Stimulated activated CD4-positive, alpha-beta T cell treated with anti-CD3 and anti-CD28 coated beads, Interleukin-4, amount 100 ng/mL, for 1 hour (primary cell): ENCODE results near the gene WNK2.
A peak's percentile ranks its signal among the peaks of the same experiment; 100 is the strongest.
"Not testable (repeated sequence)": the region's sequence is repeated elsewhere in the genome, so short reads cannot be mapped to it uniquely, and the experiment has no call there.

ENCODE experiments used
- DNase-seq: peaks from one replicate; pipeline ENCODE4 v3.0.0-alpha.2; 2020

WNK2 gene

DNA sequence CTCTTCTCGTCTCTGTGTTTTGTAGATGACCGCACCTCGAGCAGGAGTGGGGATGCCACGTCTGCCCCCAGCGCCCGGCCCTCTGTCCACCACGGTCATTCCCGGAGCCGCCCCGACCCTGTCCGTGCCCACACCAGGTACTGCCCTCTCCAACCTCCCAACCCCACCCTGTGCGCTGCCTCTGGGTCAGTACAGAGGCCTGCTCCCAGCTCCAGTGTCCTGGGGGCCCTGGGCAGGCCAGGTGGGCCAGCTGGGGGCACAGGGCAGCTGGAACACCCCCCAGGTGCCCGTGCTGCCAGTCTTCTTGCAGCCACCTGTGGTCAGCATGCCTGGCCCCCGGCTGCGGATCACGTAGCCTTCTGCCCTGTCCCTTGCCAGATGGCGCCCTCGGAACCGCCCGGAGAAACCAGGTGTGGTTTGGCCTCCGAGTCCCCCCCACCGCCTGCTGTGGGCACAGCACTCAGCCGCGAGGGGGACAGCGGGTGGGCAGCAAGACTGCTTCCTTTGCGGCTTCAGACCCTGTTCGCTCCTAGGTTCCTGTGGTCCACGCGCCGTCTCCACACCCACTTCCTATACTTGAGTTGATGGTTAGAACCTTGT lies 133.7 kb downstream of the WNK2 start:
- DNase-seq: no peak

DNA sequence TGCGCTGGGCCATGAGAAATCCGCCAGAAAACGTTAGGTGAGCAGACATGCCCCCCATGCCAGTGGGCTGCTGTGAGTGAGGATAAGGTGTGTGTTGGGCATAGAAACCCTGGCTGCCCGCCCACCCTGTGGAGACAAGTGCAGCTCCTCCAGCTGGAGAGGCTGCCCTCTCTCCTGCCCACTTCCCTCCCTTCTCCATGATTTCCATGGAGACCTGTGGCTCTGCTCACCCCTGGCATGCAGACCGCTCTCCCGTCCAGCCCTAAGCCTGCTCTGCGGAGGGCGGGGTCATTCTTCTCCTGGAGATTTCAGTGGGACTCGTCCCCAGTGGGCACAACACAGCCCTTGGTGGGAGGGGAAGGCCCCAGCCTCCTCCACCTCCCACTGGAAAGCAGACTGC lies 134.5 kb downstream of the WNK2 start:
- DNase-seq: no peak

DNA sequence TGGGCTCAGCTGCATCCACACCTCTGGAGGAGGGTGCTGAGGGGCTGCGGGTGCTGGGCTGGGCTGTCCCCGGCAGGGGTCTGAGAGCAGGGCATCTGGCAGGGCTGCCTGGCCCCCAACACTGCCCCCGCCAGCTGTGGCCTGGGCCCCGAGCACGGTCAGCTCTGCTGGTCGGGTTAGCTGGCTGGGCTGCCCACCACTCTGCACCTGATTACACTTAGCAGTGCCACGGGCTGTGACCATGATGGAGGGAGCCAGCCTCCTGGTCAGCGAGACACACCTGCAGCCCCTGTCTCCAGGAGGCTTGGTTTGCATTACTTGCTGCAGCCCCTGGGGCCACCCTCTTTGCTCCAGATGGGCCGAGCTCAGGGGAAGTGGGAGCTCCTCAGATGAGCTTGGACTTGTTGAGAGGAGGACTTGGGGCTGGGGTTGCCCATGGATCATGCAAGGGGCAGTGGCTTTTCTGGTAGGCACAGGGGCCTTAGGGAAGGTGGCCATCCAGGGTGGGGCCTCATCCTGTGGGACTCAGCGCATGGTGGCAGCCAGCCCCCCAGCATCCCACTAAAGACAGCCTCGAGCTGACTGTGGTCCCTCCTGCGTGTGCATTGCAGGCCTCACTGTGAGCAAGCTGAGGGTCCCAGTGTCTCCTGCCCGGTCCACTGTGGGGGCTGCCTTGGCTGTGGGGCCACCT lies 135.5 kb downstream of the WNK2 start:
- DNase-seq: no peak

DNA sequence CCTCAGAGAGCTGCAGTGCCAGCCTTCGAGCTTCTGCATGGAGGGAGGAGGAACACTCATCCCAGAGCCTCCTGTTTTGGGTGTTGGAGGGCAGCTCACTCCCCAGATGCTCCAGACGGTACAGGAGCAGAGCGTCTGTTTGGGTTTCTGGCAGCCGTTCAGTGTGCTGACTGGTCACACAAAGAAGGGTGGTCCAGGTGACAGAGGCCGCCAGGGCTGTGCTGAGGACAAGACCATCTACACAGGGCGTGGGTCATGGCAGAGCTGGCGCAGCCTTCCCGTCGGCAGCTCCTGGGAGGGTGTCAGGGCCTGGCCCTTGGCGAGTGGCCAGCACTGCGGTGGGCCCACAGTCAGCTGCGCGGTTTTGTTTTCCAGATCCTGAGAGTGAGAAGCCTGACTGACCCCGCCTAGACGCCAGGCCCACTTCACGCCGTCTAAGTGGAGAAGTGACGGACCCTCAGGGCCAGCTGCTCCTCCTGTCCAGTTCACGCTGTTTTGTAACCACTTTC lies 136.1 kb downstream of the WNK2 start:
- no peak for DNase-seq

DNA sequence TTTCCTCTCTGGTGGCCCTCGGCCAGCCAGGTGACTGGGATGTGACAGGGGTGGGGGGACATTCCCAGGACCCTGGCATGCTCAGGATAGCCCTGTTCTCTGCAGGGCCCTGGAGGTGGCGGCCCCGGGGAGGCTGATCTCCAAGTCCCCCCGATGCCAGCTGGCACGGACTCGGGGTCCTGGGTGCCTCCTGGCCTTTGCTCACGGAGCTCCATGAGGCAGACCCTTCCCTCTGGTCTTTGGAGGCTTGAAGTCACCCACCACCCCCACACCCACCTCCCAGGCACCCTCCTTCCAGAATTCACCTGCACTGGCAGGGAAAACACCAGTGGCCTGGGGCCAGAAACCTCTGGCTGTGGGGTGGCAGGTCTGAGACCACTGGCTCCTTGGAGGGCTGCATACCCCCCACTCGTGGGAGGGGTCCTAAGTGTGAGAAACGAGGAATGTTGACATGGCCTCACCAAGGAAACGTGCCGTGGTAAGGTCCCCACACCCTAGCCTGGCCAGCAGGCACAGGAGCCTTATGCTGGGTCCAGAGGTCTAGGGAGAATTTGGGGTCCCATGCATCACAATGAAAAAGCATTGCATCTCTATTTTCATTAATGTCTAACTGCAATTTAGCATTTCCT lies 136.8 kb downstream of the WNK2 start:
- no peak for DNase-seq

DNA sequence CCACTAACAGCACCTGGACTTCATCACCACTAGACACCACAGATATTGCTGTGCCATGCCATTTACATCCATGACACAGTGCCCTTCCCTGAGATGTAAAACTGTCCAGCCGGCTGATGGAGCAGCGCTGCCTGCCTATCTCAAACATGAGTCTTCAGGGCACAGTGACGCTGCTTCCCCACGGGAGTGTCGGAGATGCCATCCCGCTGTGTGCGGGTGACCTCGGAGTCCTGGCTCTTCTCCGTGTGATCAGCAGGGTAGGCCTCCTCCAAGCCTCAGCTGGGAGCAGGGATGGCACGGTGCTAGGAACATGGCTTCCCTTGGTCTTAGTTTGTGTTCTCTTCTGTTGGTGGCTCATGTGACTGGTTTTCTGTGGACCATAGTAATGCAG lies 137.3 kb downstream of the WNK2 start:
- no peak for DNase-seq

DNA sequence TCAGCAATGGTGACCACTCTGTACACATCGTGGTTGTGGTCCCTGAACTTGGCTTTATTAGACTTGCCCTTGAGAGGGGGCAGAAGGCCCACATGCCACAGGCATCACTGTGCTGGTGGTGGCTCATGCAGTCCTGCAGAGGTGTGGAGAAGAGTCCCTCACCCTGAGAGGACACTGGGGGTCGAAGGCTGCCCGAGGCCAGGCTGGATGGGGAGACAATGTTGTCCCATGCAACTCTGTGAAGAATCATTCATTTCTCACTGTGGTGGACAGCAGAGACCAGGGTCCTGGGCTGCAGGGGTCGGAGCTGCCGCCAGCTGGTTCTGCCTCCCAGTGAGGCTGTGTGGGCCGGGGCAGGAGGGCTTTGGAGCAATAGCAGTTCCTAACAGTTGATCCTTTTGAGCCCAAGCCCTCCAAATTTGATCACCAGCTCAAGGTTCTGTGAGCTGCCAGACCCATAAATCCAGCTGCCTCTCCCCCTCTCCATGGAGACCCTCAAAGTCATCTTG lies 139.6 kb downstream of the WNK2 start:
- not testable (repeated sequence) for DNase-seq

DNA sequence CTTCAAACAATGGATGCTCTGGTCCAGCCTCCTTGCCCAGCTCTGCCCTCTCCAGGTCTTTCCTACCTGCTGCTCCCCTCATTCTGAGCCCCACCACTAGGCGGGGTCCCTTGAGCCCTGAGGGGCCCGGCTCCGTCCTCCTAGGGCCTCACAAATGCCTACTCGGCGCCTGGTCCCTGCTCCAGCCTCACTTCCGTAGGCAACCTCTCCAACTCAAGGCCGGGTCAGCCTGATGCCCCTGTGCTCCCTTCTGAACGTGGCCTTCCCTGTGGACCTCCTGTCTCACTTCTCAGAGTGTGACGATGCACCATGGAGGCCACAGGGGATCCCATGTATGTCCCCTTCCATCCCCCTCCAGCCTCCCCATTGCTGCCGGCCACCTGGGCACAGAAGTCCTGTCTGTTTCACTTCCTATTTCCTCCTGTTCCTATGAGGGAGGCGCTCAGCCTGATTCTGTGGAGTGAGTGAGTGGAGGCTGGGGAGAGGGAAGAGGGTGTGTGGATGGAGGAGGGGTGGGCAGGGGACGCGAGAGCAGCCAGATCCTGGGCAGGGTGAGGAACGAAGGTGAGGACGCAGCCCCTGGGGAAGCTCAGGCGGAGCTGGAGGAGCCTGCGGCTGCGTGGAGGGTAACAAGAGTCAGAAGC lies 140.4 kb downstream of the WNK2 start:
- DNase-seq: no peak

DNA sequence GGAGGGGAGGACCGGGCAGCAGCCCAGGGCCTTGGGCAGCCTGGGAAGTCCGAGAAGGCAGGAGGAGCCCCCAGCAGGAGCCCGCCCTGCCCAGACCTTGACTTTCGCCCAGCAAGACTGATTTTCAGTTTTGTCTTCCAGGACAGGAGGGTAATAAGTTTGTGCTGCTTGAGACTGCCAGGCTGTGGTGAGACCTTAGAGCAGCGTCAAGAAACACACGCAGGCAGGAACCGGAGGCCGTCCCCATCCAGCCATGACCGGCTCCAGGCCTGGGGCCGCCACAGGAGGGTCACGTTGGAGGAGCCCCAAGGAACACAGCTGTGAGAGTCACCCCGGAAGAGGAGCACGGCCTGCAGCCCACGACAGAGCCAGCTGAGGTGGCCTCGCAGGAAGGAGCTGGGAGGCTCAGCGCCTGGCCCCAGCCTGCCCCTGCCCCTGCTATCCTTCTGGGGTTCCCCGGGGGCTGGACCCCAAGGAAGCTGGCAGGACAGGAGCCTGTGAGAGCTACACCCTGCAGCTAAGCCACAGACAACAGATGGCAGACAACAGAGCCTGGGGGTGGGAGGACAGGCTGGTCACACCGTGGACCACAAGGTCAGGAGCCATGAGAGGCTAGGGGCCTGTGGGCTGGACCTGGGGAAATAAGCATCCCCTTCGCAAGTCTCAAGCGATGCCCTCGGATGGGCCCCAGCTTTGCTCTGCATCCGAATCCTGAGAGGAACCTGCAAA lies 141.5 kb downstream of the WNK2 start:
- DNase-seq: no peak

DNA sequence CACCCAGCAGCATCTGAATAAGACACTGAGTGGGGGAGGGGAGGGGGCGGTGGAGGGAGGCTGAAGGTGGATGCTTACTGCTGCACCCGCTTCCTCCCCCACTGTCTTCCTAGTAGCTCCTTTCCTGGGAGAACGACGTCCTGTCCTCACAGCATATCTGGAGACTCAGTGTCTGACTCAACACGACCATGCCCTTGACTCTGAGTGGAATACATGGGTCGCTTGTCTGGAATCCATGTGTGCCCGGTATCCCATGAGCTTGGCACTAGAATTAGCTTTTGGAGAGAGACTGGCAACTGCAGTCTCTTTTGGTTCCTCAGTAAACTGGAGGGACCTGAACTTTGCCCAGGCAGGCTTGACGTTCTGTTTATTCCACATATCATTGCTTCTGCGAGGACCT lies 142.1 kb downstream of the WNK2 start:
- DNase-seq: no peak

DNA sequence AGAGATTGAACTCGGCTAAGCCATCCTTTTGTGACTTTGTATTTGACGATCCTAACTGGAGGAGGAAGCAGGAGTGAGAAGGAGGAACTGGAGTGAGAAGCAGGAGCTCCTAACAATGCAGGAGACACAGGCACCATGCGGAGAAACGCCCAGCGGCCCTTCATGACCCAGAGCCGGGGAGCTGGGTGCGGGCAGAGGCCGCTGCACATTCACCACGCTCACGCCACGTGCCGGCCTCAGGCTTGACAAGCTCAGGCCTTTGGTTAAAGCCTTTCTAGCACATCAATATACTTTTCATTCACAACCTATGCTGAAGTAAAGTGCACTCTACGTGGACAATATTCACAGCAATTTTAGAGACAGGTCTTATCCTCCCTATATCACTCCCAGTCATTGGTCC lies 142.7 kb downstream of the WNK2 start:
- DNase-seq: no peak

DNA sequence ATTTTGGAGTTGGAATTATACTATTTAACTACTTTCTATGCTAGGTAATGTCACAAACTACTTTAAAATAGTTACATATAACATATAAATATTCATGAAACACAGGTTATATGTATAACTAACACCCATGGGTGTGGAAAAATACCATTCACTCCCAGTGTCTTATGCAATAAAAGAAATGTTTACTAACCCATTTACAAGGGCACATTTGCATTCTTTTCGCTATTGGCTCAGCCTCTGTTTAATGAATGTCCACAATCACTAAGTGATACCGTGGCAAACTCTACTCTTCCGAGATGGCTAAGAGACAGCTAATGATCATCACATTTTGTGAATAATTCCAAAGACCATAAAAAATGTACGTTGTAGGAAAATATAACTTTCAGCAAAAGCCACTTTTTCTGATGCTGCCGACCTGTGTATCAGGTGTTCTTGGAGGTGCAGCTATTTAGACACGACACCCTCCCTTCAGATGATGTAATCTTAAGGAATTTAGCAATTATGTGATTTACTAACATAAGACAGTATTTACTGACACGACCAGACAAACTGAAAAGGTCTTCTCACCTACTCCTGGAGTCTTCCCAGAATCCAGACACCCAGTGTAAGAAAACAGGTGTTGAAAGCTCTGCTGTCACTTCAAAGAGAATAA lies 145.8 kb downstream of the WNK2 start:
- no peak for DNase-seq

DNA sequence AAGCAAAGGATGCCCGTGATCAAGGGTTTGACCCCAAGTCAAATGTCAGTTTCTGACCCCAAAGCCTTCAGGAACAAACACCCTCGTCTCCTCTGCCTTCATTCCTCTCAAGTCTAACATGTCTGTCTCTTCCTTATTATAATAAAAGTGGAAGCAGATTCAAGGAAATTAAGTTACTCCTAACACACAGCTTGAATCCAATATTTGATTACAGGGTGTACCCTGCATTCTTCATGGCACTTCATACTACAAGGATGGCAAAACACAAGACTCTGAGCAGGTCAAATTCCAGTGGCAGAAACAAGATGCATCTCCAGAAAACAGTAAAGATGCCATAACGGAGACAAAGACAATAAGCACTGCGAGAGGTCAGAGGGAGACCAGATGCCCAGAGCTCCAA lies 148.4 kb downstream of the WNK2 start:
- no peak for DNase-seq

DNA sequence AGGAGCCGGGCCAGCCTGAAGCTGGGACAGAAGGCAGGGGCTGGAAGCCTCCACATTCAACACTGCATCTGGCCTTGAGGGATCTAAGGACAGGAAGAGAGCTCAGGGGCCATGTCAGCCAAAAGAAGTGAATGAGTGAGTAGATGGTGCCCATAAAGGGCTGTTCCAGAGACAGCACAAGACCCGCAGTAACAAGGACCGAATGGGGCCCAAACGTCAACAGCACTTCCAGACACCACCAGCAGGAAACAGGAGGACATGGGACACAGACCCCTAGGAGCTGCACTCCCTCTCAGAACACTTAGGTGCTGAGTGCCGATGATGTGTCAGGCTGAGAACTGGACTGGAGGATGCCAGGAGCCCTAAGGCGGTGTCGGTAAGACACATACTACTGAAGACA lies 152.8 kb downstream of the WNK2 start:
- DNase-seq: no peak

DNA sequence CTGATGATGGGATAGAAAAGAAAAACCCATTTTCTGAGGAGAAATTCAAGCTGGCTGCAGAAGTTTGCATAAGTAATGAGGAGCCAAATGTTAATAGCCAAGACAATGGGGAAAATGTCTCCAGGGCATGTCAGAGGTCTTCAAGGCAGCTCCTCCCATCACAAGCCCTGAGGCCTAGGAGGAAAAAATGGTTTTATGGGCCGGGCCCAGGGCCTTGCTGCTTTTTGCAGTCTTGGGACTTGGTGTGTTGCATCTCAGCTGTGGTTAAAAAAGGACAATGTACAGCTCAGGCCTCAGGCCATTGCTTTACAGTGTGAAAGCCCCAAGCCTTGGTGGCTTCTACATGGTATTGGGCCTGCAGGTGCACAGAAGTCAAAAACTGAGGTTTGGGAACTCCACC lies 154.3 kb downstream of the WNK2 start:
- DNase-seq: not testable (repeated sequence)

DNA sequence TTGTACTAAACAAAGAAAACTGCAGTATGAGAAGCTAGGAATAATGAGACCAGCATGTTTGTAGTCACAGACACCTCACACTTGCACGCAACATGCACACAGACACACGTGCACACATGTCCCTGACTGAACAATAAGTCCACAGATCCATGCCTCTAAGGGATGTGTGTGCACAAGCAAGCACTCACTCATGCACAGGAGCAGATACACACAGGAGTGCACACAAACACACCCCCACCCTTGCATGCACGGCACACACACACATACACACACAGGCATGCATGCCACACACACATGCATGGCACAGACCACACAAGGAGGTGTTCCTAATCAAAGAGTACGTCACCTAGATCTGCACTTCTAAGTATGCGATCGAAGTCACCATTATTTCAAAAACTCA lies 156.2 kb downstream of the WNK2 start:
- no peak for DNase-seq

DNA sequence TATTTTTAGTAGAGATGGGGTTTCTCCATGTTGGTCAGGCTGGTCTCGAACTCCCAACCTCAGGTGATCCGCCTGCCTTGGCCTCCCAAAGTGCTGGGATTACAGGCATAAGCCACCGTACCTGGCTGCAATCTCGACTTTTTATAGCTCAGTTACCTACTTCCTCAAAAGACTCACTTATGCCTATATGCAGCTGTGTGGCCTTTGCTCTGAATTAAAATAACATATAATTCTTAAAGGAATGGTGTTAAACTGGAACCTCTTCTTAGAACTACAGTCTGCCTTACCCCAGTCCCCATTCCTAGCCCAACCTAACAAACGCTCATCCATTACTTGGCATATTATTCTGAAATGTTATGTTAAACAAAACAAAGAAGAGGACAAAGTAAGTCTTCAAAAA lies 157.9 kb downstream of the WNK2 start:
- not testable (repeated sequence) for DNase-seq

DNA sequence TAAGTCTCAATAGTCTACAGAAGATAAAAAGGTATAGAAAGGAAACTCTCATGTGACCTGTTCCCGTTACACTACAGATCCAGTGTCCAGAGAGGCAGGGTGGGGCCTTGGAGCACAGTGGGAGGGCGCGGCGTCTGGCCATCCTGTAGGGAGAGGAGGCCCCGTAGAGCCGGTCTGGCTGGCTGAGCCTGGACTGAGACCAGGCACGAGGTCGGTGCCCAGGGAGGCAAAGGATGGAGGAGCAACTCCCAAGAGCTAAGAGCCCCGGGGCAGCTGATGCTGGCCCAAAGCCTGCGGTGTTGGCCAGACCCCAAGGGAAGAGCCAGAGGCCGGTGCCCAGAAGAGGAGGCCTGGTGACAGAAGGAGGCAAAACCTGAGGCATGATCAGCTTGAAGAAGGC lies 158.5 kb downstream of the WNK2 start:
- DNase-seq: not testable (repeated sequence)

DNA sequence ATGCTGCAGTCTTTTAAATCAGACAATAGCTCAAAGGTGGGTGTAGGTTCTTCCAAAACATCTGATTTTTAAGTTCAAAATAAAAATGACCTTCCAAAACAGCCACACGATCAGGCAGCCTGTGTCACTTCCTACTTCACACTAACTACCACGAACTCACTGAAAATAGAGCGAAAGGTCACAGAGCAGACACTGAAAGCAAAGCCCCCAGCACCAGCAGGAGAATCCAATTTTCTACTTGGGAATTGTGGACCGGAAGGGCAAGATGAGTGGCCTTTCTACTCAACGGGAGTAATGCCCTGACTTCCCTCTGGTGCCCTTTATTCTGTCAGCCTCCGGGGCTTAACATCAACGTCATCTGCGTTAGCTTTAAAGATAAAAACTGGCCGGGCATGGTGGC lies 159.7 kb downstream of the WNK2 start:
- DNase-seq: no peak

DNA sequence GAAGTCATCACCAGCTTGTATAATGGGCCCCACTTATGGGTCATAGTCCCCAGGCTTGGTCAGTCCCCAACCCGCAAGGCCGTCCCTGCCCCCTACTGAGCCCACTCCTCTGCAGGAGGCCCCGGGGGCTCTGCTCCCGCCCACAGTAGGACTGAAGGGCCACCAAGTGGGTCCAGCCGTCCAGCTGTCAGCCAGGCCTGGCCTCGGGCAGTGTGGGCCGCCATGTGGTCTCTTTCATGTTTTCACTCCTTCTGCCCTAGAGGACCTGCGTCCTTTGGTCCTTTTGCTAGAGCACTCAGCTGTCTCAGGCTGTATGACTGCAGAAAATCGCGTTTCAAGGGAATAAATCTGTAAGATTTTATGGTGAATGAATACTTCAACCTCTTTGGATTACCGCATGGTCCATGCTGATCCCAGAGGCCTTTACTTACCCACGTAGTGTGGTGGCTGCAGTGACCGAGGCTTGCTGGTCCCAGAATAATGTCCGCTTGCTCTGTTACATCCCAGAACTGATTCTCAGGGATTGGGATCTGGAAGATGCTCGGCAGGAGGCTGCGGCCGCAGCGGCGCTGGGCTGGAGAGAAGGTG lies 161.8 kb downstream of the WNK2 start:
- DNase-seq: no peak

DNA sequence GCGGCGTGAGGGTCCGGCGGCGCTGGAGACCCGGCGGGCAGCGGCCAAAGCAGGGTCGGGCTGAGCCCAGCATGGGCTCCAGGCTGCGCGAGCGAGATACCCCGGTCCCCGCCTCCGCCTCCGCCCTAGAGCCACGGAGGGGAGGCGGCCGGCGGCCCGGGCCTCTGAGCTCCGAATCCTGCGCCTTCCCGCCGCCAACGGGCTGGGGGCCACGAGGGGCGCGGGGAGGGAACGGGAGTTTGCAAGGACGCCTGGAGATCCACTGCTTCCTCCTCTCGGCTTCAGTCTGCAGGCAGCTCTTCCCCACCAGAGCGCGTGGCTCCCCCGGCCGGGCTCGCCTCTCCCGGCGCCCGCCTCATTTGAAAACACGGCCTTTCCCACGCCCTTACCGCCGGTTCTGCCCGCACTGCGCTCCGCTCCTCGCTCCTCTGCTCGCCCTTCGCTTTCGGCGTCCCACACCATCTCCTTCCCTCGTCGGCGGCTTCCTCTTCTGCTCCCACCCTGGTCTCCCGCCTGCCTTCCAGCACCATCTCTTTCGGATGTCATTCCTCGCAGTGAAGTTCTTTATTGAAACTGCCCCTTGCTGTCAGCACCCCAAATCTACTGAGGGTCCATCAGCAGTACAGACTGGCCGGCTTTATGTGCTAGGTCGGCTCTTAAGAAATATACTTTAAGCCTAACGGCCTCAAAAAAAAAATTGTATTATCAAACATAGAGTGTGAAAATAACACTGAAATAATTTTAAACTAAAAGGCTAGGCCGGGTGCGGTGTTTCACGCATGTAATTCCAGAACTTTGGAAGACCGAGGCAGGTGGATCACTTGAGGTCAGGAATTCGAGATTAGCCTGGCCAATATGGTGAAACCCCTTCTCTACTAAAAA lies 162.5 kb downstream of the WNK2 start:
- DNase-seq: peak; percentile 13
